ENCODE data around the gene SCCPDH. TPM values are rescaled to one million over a fixed set of nuclear protein-coding genes. Genes with fewer than 3 reads are reported as not detected.
A peak's percentile ranks its signal among the peaks of the same experiment; 100 is the strongest.

Gene SCCPDH
- total and polyA plus RNA-seq, 2 donors (not counting 1 experiment from before 2014, with no cell fraction given), result 1.7 to 6.6 TPM

DNA sequence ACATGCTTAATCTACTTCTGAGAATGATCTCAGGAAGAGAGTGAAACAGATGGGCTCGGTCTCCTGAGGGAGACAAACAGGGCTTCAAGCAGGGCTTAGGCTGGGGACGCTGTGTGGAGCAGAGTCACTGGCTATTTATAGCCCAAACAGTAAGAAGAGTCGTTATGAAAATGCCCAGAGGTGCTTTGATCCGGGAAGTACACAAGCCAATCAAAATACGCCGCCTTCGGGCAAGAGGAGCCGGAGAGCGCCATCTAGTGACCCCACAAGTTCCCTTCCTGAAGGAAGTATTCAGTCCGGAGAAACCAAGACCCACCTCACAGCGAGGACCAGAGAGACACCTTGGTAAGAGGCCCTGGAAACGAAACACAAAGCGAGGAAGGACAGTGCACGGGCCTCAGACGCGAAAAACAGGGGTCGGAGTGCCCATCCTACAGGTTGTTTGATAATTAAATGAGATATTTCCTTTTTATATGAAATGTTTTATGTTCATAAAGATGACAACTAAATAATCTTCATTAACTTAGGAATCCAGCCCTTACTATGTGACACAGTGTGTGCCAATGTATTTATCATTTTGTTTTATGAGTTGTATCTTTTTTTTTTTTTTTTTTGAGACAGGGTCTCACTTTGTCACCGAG lies 25.0 kb upstream of the SCCPDH start:
- Histone ChIP-seq H3K36me3 (replicated peaks in 1 of 2; ENCODE audit: control extremely low read depth in 1 of 2, control insufficient read depth in 1 of 2, extremely low read depth in 1 of 2, insufficient read depth in 2 of 2, low read length in 1 of 2) (no peaks in the 10 kb centered on the region), H3K9ac (ENCODE audit: low read length) (peak overlapping the region; percentile 56), H3K4me3 (ENCODE audit: control extremely low read depth in 1 of 5, extremely low read depth in 1 of 5, insufficient read depth in 1 of 5, low read depth in 2 of 5, low read length in 4 of 5) (peak overlapping the region in 3 of 5 experiments; percentile 31 to 55 (median 52)), H3K27me3 (replicated peaks in 1 of 4; ENCODE audit: control extremely low read depth in 1 of 4, control insufficient read depth in 3 of 4, insufficient read depth in 4 of 4, low read length in 3 of 4) (no peaks in the 10 kb centered on the region), H3K4me1 (ENCODE audit: control insufficient read depth in 2 of 2, insufficient read depth in 2 of 2, low read length in 2 of 2) (peaks cover 6 to 15% of the 10 kb centered on the region in 2 donors), H3K9me3 (ENCODE audit: control extremely low read depth in 1 of 3, control insufficient read depth in 2 of 3, insufficient read depth in 1 of 3, low read length in 2 of 3) (peaks cover 0 to 7% (median 2%) of the 10 kb centered on the region in 3 donors), H4K20me1 (ENCODE audit: control insufficient read depth, insufficient read depth, low read length, poor library complexity, severe bottlenecking) (no peaks in the 10 kb centered on the region), H3K79me2 (ENCODE audit: control insufficient read depth, insufficient read depth, low read length) (no peaks in the 10 kb centered on the region), H3K27ac (ENCODE audit: low read length in 2 of 2) (peak overlapping the region in 1 of 2 donors; percentile 50), H2AFZ (ENCODE audit: insufficient read depth, low read depth, low read length, poor library complexity, severe bottlenecking) (peak overlapping the region; percentile 76), H3K4me2 (replicated peaks; ENCODE audit: low read depth, low read length, poor library complexity, severe bottlenecking) (peak overlapping the region; percentile 75)
- peak; percentile 88 for ATAC-seq (ENCODE audit: low read depth)
- H3K4me1 Mint-ChIP-seq, result peaks cover 7% of the 10 kb centered on the region
- H3K27ac Mint-ChIP-seq, result peak overlapping the region; percentile 1
- 2% methylated on average over 9 of the region's 18 CpGs for WGBS (ENCODE audit: insufficient coverage)
- intact Hi-C loops (cut with micrococcal nuclease), result loop anchor here (1.0 to 5.0 kb wide), 5 partner anchors 132 to 1547 kb away; partner anchors contain the start of genes AHCTF1, CNST, KIF26B and TFB2M
- no peaks in the 10 kb centered on the region for H3K27me3 Mint-ChIP-seq
- ChIA-PET POLR2A (no interaction called here), CTCF (interaction anchor here (0.7 to 2.0 kb wide), 7 partner anchors 11 to 1546 kb away, joined by 3 to 6 read pairs (median 4); no protein-coding TSS in a partner anchor)
- peak overlapping the region; percentile 26 for H3K4me3 Mint-ChIP-seq
- peak; percentile 89 for DNase-seq
- no peaks in the 10 kb centered on the region for H3K9me3 Mint-ChIP-seq (ENCODE audit: insufficient read depth)
- TF ChIP-seq, protein P1, sequence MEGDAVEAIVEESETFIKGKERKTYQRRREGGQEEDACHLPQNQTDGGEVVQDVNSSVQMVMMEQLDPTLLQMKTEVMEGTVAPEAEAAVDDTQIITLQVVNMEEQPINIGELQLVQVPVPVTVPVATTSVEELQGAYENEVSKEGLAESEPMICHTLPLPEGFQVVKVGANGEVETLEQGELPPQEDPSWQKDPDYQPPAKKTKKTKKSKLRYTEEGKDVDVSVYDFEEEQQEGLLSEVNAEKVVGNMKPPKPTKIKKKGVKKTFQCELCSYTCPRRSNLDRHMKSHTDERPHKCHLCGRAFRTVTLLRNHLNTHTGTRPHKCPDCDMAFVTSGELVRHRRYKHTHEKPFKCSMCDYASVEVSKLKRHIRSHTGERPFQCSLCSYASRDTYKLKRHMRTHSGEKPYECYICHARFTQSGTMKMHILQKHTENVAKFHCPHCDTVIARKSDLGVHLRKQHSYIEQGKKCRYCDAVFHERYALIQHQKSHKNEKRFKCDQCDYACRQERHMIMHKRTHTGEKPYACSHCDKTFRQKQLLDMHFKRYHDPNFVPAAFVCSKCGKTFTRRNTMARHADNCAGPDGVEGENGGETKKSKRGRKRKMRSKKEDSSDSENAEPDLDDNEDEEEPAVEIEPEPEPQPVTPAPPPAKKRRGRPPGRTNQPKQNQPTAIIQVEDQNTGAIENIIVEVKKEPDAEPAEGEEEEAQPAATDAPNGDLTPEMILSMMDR (IDR thresholded peaks at IDR 0.05), result peak; percentile 80
- no peak for TF ChIP-seq EZH2 (IDR thresholded peaks at IDR 0.05; ENCODE audit: borderline replicate concordance, insufficient read depth, low read depth, low read length, poor library complexity, severe bottlenecking)

DNA sequence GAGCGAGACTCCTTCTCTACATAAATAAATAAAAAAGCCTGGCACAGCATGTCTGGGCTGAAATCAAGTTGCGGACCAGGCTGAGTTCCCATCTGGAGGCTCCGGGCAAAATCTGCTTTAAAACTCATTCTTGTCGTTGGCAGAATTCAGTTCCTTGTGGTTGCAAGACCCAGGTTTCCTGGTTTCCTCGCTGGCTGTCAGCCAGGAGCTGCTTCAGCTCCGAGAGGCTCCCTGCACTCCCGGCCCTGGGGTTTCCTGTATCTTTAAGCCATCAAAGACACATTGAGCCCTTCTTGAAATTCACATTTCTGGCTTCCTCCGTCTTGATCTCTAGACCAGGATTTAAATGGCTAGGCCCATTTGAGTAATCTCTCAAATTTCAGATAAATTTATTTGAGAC lies 20.6 kb upstream of the SCCPDH start:
- no peak for DNase-seq
- H3K27me3 Mint-ChIP-seq, result no peaks in the 10 kb centered on the region
- 13% methylated on average over 8 of the region's 8 CpGs for WGBS (ENCODE audit: insufficient coverage)
- H3K4me1 Mint-ChIP-seq, result peaks cover 4% of the 10 kb centered on the region
- Histone ChIP-seq H3K27ac (ENCODE audit: low read length in 2 of 2) (no peak overlapping the region), H3K9ac (ENCODE audit: low read length) (no peak overlapping the region), H3K27me3 (replicated peaks in 1 of 4; ENCODE audit: control extremely low read depth in 1 of 4, control insufficient read depth in 3 of 4, insufficient read depth in 4 of 4, low read length in 3 of 4) (no peaks in the 10 kb centered on the region), H3K79me2 (ENCODE audit: control insufficient read depth, insufficient read depth, low read length) (no peaks in the 10 kb centered on the region), H3K9me3 (ENCODE audit: control extremely low read depth in 1 of 3, control insufficient read depth in 2 of 3, insufficient read depth in 1 of 3, low read length in 2 of 3) (no peaks in the 10 kb centered on the region), H3K36me3 (replicated peaks in 1 of 2; ENCODE audit: control extremely low read depth in 1 of 2, control insufficient read depth in 1 of 2, extremely low read depth in 1 of 2, insufficient read depth in 2 of 2, low read length in 1 of 2) (no peaks in the 10 kb centered on the region), H3K4me2 (replicated peaks; ENCODE audit: low read depth, low read length, poor library complexity, severe bottlenecking) (no peak overlapping the region), H3K4me1 (ENCODE audit: control insufficient read depth in 2 of 2, insufficient read depth in 2 of 2, low read length in 2 of 2) (peaks cover 6 to 10% of the 10 kb centered on the region in 2 donors), H2AFZ (ENCODE audit: insufficient read depth, low read depth, low read length, poor library complexity, severe bottlenecking) (peak overlapping the region; percentile 64), H3K4me3 (ENCODE audit: control extremely low read depth in 1 of 5, extremely low read depth in 1 of 5, insufficient read depth in 1 of 5, low read depth in 2 of 5, low read length in 4 of 5) (no peak overlapping the region), H4K20me1 (ENCODE audit: control insufficient read depth, insufficient read depth, low read length, poor library complexity, severe bottlenecking) (no peaks in the 10 kb centered on the region)
- intact Hi-C loops (cut with micrococcal nuclease), result no loop called here
- no peak for ATAC-seq (ENCODE audit: low read depth)
- H3K4me3 Mint-ChIP-seq, result no peak overlapping the region
- TF ChIP-seq, protein P1 (IDR thresholded peaks at IDR 0.05), result no peak
- TF ChIP-seq EZH2 (IDR thresholded peaks at IDR 0.05; ENCODE audit: borderline replicate concordance, insufficient read depth, low read depth, low read length, poor library complexity, severe bottlenecking), result no peak
- ChIA-PET POLR2A (no interaction called here), CTCF (no interaction called here)
- no peaks in the 10 kb centered on the region for H3K9me3 Mint-ChIP-seq (ENCODE audit: insufficient read depth)
- H3K27ac Mint-ChIP-seq, result no peak overlapping the region
